SK-N-SH treated with all-trans-retinoic acid at 6 μM for 48 hours (cell line): ENCODE results near the gene LMO7.

ENCODE experiments used
- ARNTL ChIP-seq: fragments of 450-650 bp; formaldehyde crosslinking; IDR thresholded peaks from 2 replicates; pipeline ENCODE4 v1.5.0; 2020; ENCODE audit warnings: low read depth, mild to moderate bottlenecking, moderate library complexity, borderline replicate concordance
- PATZ1 ChIP-seq: fragments of 250-450 bp; sonication (Bioruptor Pico); IDR thresholded peaks from 2 replicates; pipeline ENCODE4 v1.8.0; 2020; ENCODE audit warnings: mild to moderate bottlenecking, moderate library complexity, borderline replicate concordance
- ZC3H10 ChIP-seq: fragments of 250-450 bp; sonication (Bioruptor Pico); IDR thresholded peaks from 2 replicates; pipeline ENCODE4 v1.5.1; 2021; ENCODE audit warnings: mild to moderate bottlenecking, moderate library complexity
- ZNF70 ChIP-seq: fragments of 450-650 bp; formaldehyde crosslinking; IDR thresholded peaks from 2 replicates; pipeline ENCODE4 v1.5.0; 2020; ENCODE audit warnings: mild to moderate bottlenecking, moderate library complexity

DNA sequence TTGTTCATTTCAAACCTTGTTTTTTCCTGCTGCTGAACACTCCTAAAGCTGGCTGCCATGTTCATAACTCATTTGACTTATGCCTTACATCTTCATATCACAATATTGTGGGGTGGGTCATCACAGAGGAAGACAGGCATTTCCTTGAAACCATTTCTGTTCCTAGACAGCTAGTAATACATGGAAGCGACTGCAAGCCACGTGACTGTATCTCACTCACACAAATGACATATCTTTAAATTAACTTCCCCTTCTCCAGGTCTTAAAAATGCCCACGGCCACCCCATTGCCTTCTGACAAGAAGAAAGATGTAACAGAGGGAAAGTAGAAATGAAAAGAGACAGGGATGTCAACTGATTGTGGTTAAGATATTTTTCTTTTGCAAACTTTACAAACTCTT lies 236.8 kb downstream of the LMO7 start:
- no peak for TF ChIP-seq ZNF70 (CRISPR knock-in tag)
- TF ChIP-seq ZC3H10 (CRISPR knock-in tag): no peak
- no peak for TF ChIP-seq ARNTL
- TF ChIP-seq PATZ1 (CRISPR knock-in tag): no peak
